PC-9 (cell line): Measurements from ENCODE around the gene WBP1L. TPM values are rescaled to one million over a fixed set of nuclear protein-coding genes. Genes with fewer than 3 reads are reported as not detected.

Experiments used
- BruUV-seq: library from RNA; stranded (reverse); fragments of 400-500 nt; replicated peaks from 2 replicates; lab custom pipeline; 2021; lab: Mats Ljungman, UMichigan
- CTCF ChIA-PET: fragments of 300-600 bp; sonication (Branson Sonifier 250); formaldehyde crosslinking; loops from one replicate; lab custom pipeline; 2022; ENCODE audit warnings: antibody characterized with exemption; lab: Charles Lee
- POLR2A ChIA-PET: fragments of 300-600 bp; sonication (Branson Sonifier 250); formaldehyde crosslinking; loops from one replicate; lab custom pipeline; 2022; ENCODE audit warnings: antibody characterized with exemption; ENCODE audit not compliant: unreplicated experiment; lab: Charles Lee
- DNase-seq, 2 experiments: peaks; one replicate each; pipeline versions ENCODE4 v3.0.0 to v3.0.0-alpha.2; 2015 to 2022; ENCODE audit warnings: mixed read lengths in 1 of 2
- H2AFZ ChIP-seq: fragments of 200-600 bp; sonication (generic); 2 replicates; pipeline ENCODE4 v1.8.1; 2017; ENCODE audit warnings: antibody characterized with exemption
- H3F3A ChIP-seq: fragments of 200-600 bp; sonication (generic); 2 replicates; pipeline ENCODE4 v1.8.1; 2017; ENCODE audit warnings: antibody characterized with exemption, mild to moderate bottlenecking, low read depth; ENCODE audit not compliant: insufficient read depth
- H3K27ac ChIP-seq: fragments of 200-600 bp; sonication (generic); 2 replicates; pipeline ENCODE4 v1.6.1; 2016; ENCODE audit warnings: mixed run types
- H3K27me3 ChIP-seq: fragments of 200-600 bp; sonication (generic); 2 replicates; pipeline ENCODE4 v1.6.1; 2016; ENCODE audit warnings: low read depth, mixed run types; ENCODE audit not compliant: insufficient read depth
- H3K36me3 ChIP-seq: fragments of 200-600 bp; sonication (generic); 2 replicates; pipeline ENCODE4 v1.6.1; 2016; ENCODE audit warnings: low read depth, mixed run types
- H3K4me1 ChIP-seq: fragments of 200-600 bp; sonication (generic); replicated peaks from 2 replicates; pipeline ENCODE4 v1.6.1; 2016; ENCODE audit warnings: mixed run types; ENCODE audit not compliant: insufficient read depth
- H3K4me2 ChIP-seq: fragments of 200-600 bp; sonication (generic); 2 replicates; pipeline ENCODE4 v1.6.1; 2017; ENCODE audit warnings: mixed run types
- H3K4me3 ChIP-seq: fragments of 200-600 bp; sonication (generic); 2 replicates; pipeline ENCODE4 v1.6.1; 2016; ENCODE audit warnings: mixed run types
- H3K79me2 ChIP-seq: fragments of 200-600 bp; sonication (generic); 2 replicates; pipeline ENCODE4 v1.6.1; 2017; ENCODE audit warnings: low read depth, mixed run types
- H3K9me2 ChIP-seq: fragments of 200-600 bp; sonication (generic); 2 replicates; pipeline ENCODE4 v1.8.1; 2017; ENCODE audit warnings: mild to moderate bottlenecking; ENCODE audit not compliant: insufficient read depth
- H3K9me3 ChIP-seq: fragments of 200-600 bp; sonication (generic); 2 replicates; pipeline ENCODE4 v1.8.1; 2016; ENCODE audit warnings: low read depth; ENCODE audit not compliant: insufficient read depth
- H4K20me1 ChIP-seq: fragments of 200-600 bp; sonication (generic); 2 replicates; pipeline ENCODE4 v1.8.1; 2017; ENCODE audit not compliant: insufficient read depth
- EZH2 ChIP-seq: fragments of 200-600 bp; sonication (generic); IDR thresholded peaks from 2 replicates; pipeline ENCODE4 v1.8.0; 2017; ENCODE audit warnings: antibody characterized with exemption, low read depth
- intact Hi-C: fragments of 100-400 bp; cut with micrococcal nuclease; formaldehyde crosslinking; loops from one replicate; pipeline ENCODE4 v1.10.0; 2022; ENCODE audit not compliant: unreplicated experiment
- total RNA-seq: library from RNA; stranded (reverse); gene quantifications from 2 replicates; pipeline ENCODE4 v1.2.3, GENCODE V29; 2021
- TF ChIP-seq, protein P1 (sequence below): fragments of 200-600 bp; sonication (generic); conservative IDR thresholded peaks from 2 replicates; pipeline ENCODE4 v1.6.1; 2017; ENCODE audit warnings: mixed run types, antibody characterized with exemption, mild to moderate bottlenecking, moderate library complexity

Gene WBP1L
- total RNA-seq, 1 experiment from 2014 or later = 19.7 TPM

DNA sequence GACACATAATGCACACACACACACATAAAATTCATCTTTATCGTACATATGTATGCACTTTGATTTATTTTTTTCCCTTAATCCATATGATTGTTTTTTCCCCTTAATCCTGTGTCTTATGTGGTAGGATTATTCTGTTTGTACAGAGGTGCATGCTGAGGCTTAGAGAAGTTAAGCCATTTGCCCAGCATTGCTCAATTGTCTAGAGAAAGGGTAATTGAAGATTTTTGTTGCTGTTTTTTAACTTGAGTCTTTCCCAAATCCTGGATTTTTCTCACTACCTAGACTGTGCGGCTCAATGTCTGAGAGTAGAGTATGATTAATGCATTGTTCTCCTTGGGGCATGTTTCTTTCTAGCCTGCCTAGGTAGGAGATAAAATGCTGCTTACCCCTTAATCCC is 35.0 kb downstream of the WBP1L start:
- Histone ChIP-seq H3F3A (no peaks in the 10 kb centered on the region; the same call in 1 of the 2 replicates), H3K9me3 (no peaks in the 10 kb centered on the region), H3K9me2 (no peaks in the 10 kb centered on the region), H3K4me2 (no peak overlapping the region), H3K4me3 (no peak overlapping the region), H3K27me3 (no peaks in the 10 kb centered on the region), H4K20me1 (no peaks in the 10 kb centered on the region; the same call in 1 of the 2 replicates), H3K79me2 (no peaks in the 10 kb centered on the region), H3K27ac (no peak overlapping the region), H3K36me3 (no peaks in the 10 kb centered on the region), H3K4me1 (peaks cover 21% of the 10 kb centered on the region), H2AFZ (no peak overlapping the region)
- no TSS peak for BruUV-seq
- ChIA-PET POLR2A (no interaction called here), CTCF (no interaction called here)
- DNase-seq = no peak
- no peak for TF ChIP-seq EZH2
- TF ChIP-seq, protein P1, sequence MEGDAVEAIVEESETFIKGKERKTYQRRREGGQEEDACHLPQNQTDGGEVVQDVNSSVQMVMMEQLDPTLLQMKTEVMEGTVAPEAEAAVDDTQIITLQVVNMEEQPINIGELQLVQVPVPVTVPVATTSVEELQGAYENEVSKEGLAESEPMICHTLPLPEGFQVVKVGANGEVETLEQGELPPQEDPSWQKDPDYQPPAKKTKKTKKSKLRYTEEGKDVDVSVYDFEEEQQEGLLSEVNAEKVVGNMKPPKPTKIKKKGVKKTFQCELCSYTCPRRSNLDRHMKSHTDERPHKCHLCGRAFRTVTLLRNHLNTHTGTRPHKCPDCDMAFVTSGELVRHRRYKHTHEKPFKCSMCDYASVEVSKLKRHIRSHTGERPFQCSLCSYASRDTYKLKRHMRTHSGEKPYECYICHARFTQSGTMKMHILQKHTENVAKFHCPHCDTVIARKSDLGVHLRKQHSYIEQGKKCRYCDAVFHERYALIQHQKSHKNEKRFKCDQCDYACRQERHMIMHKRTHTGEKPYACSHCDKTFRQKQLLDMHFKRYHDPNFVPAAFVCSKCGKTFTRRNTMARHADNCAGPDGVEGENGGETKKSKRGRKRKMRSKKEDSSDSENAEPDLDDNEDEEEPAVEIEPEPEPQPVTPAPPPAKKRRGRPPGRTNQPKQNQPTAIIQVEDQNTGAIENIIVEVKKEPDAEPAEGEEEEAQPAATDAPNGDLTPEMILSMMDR = no peak
- intact Hi-C loops = no loop called here

DNA sequence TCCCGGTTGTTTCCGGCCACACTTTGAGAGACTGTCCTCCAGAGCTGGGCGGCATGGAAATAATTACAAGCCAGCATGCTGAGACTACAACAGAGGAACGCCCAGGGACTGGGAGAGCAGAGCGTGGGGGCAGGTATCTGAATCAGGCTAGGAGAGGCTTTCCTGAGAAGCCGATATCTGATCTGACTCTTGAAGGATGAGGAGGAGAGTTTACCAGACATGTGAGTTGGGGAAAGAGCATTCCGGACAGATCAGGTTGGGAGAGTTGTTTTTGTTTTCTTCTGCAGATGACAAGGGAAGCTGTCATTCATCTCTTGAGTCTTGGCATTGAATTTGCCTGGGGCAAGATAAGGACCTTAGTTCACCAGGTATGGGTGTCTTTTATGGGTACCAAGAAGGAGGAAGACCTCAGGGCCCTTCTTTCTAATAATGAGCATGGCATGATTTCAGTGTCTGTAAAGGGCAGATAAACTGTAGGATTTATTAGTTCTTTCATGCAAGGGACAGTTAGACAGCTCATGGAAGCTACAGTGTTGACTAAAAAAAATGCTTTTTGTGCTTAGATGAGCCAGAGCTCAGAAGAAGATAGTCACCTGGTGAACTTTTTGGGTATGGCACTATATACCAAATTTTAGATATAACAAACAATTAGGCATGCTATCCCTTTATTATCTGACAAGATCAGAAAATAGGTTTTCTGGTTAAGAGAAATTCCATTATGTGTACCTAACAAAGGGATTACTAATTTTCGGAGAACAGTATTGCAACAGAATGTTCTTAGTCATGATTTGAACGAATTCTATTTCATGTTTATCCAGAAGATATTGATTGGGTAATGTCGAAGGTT is 36.2 kb downstream of the WBP1L start:
- Histone ChIP-seq H3K4me2 (0 out of 2 replicates have a peak overlapping the region, but pooled peaks have one; percentile 7), H3K27ac (no peak overlapping the region), H3K4me1 (peaks cover 21% of the 10 kb centered on the region), H3K79me2 (no peaks in the 10 kb centered on the region), H3K36me3 (no peaks in the 10 kb centered on the region), H4K20me1 (no peaks in the 10 kb centered on the region; the same call in 1 of the 2 replicates), H3K4me3 (no peak overlapping the region), H3K9me3 (no peaks in the 10 kb centered on the region), H3K27me3 (no peaks in the 10 kb centered on the region), H3F3A (no peaks in the 10 kb centered on the region; the same call in 1 of the 2 replicates), H2AFZ (no peak overlapping the region), H3K9me2 (no peaks in the 10 kb centered on the region)
- intact Hi-C loops = no loop called here
- POLR2A ChIA-PET = no interaction called here
- TF ChIP-seq, protein P1 = no peak
- TF ChIP-seq EZH2 = no peak
- CTCF ChIA-PET = no interaction called here
- DNase-seq = peak in 1 of 2 experiments; percentile 57
- BruUV-seq = no TSS peak

DNA sequence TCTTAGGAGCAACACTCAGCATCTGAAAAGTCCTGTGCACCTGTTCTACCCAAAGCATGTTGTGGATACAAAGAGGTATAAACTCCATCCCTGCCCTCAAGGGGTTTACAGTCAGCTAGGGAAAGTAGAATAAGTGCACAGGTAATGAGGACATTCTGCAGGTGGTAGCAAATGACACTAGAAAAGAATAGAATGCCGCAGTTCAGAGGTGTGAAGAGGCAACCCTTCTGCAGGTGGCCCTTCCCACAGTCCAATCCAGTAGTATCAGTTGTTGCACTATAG is 36.7 kb downstream of the WBP1L start:
- H3K79me2 ChIP-seq = no peaks in the 10 kb centered on the region
- no peaks in the 10 kb centered on the region for H3K9me2 ChIP-seq
- H3K36me3 ChIP-seq = no peaks in the 10 kb centered on the region
- no peak for DNase-seq
- POLR2A ChIA-PET = no interaction called here
- no peaks in the 10 kb centered on the region for H3K9me3 ChIP-seq
- H3K27ac ChIP-seq = no peak overlapping the region
- H3F3A ChIP-seq = no peaks in the 10 kb centered on the region; the same call in 1 of the 2 replicates
- H3K4me3 ChIP-seq = no peak overlapping the region
- no peak overlapping the region for H2AFZ ChIP-seq
- TF ChIP-seq EZH2 = no peak
- TF ChIP-seq, protein P1 = no peak
- no TSS peak for BruUV-seq
- no peaks in the 10 kb centered on the region; the same call in 1 of the 2 replicates for H4K20me1 ChIP-seq
- no peaks in the 10 kb centered on the region for H3K27me3 ChIP-seq
- H3K4me2 ChIP-seq = no peak overlapping the region
- peaks cover 21% of the 10 kb centered on the region for H3K4me1 ChIP-seq
- CTCF ChIA-PET = no interaction called here
- intact Hi-C loops = no loop called here
